ENCODE results near the gene SEMA3C.

Gene SEMA3C

DNA sequence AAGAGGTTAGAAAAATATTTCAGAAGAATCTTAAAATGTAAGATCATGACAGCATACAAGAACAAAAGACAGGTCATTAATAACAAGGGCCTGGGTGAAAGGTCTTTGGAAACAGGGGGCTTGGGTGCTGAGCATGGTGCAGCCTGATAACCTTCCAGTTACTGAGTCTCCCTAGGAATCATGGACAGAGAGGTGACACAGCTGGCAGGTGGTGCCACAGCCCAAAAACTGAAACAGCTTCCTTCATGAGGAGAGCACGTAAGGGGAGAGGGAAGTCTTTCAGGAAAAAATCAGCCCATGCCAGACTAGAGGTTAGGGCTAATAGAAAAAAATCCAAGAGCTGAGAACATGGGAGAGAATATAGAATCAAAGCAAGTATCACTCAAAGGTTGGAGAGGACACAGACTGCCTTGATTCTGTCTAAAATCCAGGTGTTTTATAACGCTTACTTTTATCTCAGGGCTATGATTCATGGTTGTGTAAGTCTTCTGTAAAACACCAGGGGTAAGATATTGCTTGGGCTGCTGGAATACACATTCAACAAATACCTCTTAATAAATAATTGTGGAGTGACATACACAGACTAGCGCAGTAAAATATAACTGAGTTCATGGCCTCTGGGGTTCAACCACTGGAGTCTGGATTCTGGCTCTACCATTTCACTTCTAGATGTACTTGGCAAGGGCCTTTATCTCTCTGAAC lies 88.1 kb downstream of the SEMA3C start:
- ChIA-PET POLR2A (ENCODE audit: low non-redundant PET) (no interaction called here), CTCF (interaction anchor here (0.5 kb wide), 1 partner anchor 520 kb away, joined by 5 read pairs; no protein-coding TSS in a partner anchor)
- peak; percentile 15 for DNase-seq (ENCODE audit: low spot score)
- TF ChIP-seq, protein P1, sequence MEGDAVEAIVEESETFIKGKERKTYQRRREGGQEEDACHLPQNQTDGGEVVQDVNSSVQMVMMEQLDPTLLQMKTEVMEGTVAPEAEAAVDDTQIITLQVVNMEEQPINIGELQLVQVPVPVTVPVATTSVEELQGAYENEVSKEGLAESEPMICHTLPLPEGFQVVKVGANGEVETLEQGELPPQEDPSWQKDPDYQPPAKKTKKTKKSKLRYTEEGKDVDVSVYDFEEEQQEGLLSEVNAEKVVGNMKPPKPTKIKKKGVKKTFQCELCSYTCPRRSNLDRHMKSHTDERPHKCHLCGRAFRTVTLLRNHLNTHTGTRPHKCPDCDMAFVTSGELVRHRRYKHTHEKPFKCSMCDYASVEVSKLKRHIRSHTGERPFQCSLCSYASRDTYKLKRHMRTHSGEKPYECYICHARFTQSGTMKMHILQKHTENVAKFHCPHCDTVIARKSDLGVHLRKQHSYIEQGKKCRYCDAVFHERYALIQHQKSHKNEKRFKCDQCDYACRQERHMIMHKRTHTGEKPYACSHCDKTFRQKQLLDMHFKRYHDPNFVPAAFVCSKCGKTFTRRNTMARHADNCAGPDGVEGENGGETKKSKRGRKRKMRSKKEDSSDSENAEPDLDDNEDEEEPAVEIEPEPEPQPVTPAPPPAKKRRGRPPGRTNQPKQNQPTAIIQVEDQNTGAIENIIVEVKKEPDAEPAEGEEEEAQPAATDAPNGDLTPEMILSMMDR (conservative IDR thresholded peaks at IDR 0.05; ENCODE audit: low read depth), result no peak
- H3K27ac ChIP-seq, result no peak overlapping the region

DNA sequence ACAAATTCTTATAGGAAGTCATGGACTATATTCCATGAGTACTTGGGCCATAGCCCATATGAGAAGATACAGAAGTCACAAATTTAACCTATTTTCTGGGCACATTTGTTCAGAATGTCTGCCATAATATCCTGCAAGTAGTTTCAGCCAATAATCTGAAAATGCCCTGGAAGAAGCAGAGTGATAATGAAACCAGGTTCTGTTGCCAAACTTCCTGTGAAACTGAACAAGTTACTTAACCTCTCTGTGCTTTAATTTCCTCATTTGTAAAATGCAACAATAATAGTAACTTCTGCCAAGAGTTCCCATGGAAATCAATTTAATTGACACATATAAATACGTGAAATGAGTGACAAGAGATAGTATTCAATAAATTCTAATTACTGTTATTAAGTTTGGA lies 88.8 kb downstream of the SEMA3C start:
- no peak overlapping the region for H3K27ac ChIP-seq
- POLR2A ChIA-PET (ENCODE audit: low non-redundant PET), result no interaction called here
- DNase-seq (ENCODE audit: low spot score), result no peak
- CTCF ChIA-PET, result interaction anchor here (0.5 kb wide), 1 partner anchor 520 kb away, joined by 5 read pairs; no protein-coding TSS in a partner anchor
- TF ChIP-seq, protein P1 (conservative IDR thresholded peaks at IDR 0.05; ENCODE audit: low read depth), result no peak

DNA sequence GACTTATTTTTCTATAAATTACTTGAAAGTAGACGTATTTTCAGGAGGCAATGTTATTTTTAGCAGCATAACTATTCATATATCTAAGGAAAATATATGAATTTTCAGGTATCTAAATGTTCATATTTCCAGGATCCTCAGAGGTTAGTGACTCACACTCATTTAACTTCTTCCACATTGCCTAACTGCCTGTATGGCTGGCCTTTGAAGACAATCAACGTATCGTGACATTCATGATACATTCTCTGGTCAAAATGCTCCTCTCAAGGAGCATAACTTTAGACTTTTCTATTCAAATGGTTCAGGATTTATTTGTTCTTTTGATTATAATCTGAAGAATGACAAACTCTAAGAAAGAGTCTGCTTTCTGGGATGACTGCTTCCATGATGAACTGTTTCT lies 89.3 kb downstream of the SEMA3C start:
- H3K27ac ChIP-seq, result no peak overlapping the region
- no peak for DNase-seq (ENCODE audit: low spot score)
- ChIA-PET POLR2A (ENCODE audit: low non-redundant PET) (no interaction called here), CTCF (no interaction called here)
- TF ChIP-seq, protein P1 (conservative IDR thresholded peaks at IDR 0.05; ENCODE audit: low read depth), result no peak

DNA sequence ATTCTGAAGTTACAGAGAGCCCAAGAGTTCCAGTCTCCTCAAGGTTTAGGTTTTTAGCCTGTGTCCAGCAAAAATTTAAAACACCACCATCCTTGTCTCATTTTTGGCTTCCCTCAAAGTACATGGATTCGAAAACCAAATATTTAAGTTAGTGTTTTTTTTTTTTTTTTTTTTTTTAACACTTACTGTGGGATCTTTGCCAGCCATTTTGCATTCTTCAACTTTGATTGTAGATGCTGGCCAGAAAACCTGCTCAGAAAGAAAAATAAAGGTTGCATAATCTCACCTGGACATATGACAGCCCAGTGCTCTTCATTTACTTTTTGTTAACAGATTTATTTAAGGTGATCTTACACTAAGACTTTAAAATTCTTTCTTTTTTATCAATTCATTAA lies 91.6 kb downstream of the SEMA3C start:
- no peak for DNase-seq (ENCODE audit: low spot score)
- ChIA-PET POLR2A (ENCODE audit: low non-redundant PET) (no interaction called here), CTCF (no interaction called here)
- H3K27ac ChIP-seq, result no peak overlapping the region
- TF ChIP-seq, protein P1 (conservative IDR thresholded peaks at IDR 0.05; ENCODE audit: low read depth), result no peak

DNA sequence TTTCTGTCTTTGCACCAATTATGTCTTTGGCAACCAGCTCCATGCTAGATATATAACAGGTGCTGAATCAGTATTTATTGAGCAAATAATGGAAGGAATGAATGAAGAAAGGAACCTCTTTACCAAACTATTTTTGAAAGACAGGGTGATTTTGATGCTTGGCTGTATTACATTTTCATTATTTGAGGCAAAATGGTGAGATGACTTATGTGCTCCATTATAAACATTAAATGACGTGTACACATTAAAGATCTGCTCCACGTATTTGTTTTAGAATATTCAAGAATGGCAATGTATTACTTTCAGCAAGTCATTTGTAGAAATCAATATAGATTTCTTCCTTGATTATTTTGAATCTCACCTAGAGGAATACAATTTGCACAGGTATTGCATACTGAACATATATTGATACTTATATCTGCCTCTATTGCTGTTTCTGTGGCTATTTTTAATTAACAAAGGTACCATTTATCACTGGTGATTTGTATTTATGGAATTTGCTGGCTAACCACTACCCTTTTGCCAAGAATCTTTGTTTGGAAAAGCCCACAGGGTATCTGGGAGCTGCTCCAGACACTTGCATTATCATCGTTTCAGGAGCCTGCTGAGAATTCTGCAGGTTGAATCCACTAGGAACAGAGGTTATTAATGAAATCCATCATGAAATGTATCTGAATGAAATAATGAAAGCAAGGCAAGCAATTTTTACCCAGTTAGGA lies 92.2 kb downstream of the SEMA3C start:
- ChIA-PET POLR2A (ENCODE audit: low non-redundant PET) (no interaction called here), CTCF (no interaction called here)
- TF ChIP-seq, protein P1 (conservative IDR thresholded peaks at IDR 0.05; ENCODE audit: low read depth), result no peak
- DNase-seq (ENCODE audit: low spot score), result peak; percentile 50
- H3K27ac ChIP-seq, result no peak overlapping the region

DNA sequence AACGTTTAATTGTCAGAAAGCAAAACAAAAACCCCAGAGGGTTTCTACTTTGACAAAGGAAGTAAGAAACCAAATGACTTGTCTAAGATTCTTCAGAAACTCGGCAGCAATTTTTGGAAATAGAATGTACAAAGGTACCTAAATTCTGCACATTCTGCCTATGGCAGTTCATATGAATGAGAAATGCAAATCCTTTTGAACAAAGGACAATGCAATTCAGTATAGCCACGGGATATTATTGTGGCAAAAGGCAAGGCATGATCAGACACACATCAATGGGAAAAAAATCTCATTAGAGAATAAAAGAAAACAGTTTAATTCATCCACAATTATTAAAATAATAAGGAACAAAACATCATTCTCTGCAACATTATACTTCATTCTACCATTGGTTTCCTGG lies 93.4 kb downstream of the SEMA3C start:
- POLR2A ChIA-PET (ENCODE audit: low non-redundant PET), result no interaction called here
- no peak overlapping the region for H3K27ac ChIP-seq
- CTCF ChIA-PET, result no interaction called here
- DNase-seq (ENCODE audit: low spot score), result no peak
- TF ChIP-seq, protein P1 (conservative IDR thresholded peaks at IDR 0.05; ENCODE audit: low read depth), result no peak
